GM21825 (cell line): ENCODE data around the gene GATC.
"Not testable (repeated sequence)": the region's sequence is repeated elsewhere in the genome, so short reads cannot be mapped to it uniquely, and the experiment has no call there.

Experiments used
- ATAC-seq: cut with Tn5 transposase; IDR thresholded peaks from one replicate; pipeline ENCODE4 v1.9.1; 2021; ENCODE audit warnings: mild to moderate bottlenecking, moderate library complexity; ENCODE audit not compliant: unreplicated experiment

GATC gene

GRCh38 chr12:120468821-120469449 lies 22.7 kb downstream of the GATC start:
- peak; percentile 16 for ATAC-seq

GRCh38 chr12:120469450-120470149 lies 23.4 kb downstream of the GATC start, which contains the start of gene SRSF9:
TSS of gene SRSF9 (minus strand) at chr12:120469748. CDS start at chr12:120469609, 139 bp downstream.
- peak; percentile 86 for ATAC-seq

GRCh38 chr12:120470150-120470784 lies 24.0 kb downstream of the GATC start:
- ATAC-seq = no peak

GRCh38 chr12:120472521-120472920 lies 26.3 kb downstream of the GATC start:
- no peak for ATAC-seq

GRCh38 chr12:120473807-120474615 lies 27.8 kb downstream of the GATC start:
- no peak for ATAC-seq

- ATAC-seq = no peak
Observed at GRCh38 chr12:120474616-120474960, 28.3 kb downstream of the GATC start.

GRCh38 chr12:120475643-120476042 lies 29.4 kb downstream of the GATC start:
- no peak for ATAC-seq

GRCh38 chr12:120479458-120479857 lies 33.2 kb downstream of the GATC start:
- no peak for ATAC-seq

- no peak for ATAC-seq
Observed at GRCh38 chr12:120480211-120480610, 34.0 kb downstream of the GATC start.

- ATAC-seq = no peak
Observed at GRCh38 chr12:120481022-120481767, 35.0 kb downstream of the GATC start.

- ATAC-seq = no peak
Observed at GRCh38 chr12:120483621-120484020, 37.4 kb downstream of the GATC start.

- ATAC-seq = no peak
Observed at GRCh38 chr12:120485961-120486881, 40.0 kb downstream of the GATC start.

GRCh38 chr12:120487552-120487951 lies 41.3 kb downstream of the GATC start:
- not testable (repeated sequence) for ATAC-seq

GRCh38 chr12:120488057-120488640 lies 41.9 kb downstream of the GATC start:
- ATAC-seq = no peak

GRCh38 chr12:120489018-120489417 lies 42.8 kb downstream of the GATC start:
- ATAC-seq = no peak

- no peak for ATAC-seq
Observed at GRCh38 chr12:120490325-120490724, 44.1 kb downstream of the GATC start.

- no peak for ATAC-seq
Observed at GRCh38 chr12:120490833-120491512, 44.7 kb downstream of the GATC start.

- ATAC-seq = no peak
Observed at GRCh38 chr12:120495186-120495730, 49.0 kb downstream of the GATC start.
